Measurements from ENCODE around the gene NDUFS5. TPM values are rescaled to one million over a fixed set of nuclear protein-coding genes. Genes with fewer than 3 reads are reported as not detected.
"Not testable (repeated sequence)": the region's sequence is repeated elsewhere in the genome, so short reads cannot be mapped to it uniquely, and the experiment has no call there.

The NDUFS5 gene
- total and polyA plus RNA-seq, 3 donors from 2014 or later = 211 to 354 (median 298) TPM

DNA sequence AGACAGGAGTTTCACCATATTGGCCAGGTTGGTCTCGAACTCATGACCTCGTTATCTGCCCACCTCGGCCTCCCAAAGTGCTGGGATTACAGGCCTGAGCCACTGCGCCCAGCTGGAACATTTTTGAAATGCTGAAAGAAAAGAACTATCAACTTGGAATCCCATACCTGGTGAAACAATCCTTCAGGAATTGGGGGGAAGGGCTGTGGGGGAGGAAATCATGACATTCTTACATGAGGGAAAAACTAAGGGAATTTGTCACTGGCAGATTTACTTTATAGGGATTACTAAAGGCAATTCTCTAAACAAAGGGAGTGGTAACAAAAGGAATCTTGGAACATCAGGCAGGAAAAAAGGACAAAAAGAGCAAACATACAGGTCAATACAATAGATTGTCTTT, 25.8 kb downstream of the NDUFS5 start:
- no peaks in the 10 kb centered on the region for H3K36me3 ChIP-seq (ENCODE audit: low read depth, missing control alignments)
- intact Hi-C loops (cut with DNase I; ENCODE audit: low total_unique reads) = no loop called here
- no peaks in the 10 kb centered on the region for H3K9me3 ChIP-seq
- no peak overlapping the region for H3K27ac ChIP-seq
- WGBS, 2 donors = 93 to 96% methylated on average over 4 of the region's 4 CpGs
- H3K4me1 ChIP-seq = peaks cover 10% of the 10 kb centered on the region
- no peak for DNase-seq
- no peaks in the 10 kb centered on the region for H3K27me3 ChIP-seq
- H3K4me3 ChIP-seq = no peak overlapping the region
- no peak for TF ChIP-seq POLR2A (IDR thresholded peaks at IDR 0.05)
- TF ChIP-seq, protein P1, sequence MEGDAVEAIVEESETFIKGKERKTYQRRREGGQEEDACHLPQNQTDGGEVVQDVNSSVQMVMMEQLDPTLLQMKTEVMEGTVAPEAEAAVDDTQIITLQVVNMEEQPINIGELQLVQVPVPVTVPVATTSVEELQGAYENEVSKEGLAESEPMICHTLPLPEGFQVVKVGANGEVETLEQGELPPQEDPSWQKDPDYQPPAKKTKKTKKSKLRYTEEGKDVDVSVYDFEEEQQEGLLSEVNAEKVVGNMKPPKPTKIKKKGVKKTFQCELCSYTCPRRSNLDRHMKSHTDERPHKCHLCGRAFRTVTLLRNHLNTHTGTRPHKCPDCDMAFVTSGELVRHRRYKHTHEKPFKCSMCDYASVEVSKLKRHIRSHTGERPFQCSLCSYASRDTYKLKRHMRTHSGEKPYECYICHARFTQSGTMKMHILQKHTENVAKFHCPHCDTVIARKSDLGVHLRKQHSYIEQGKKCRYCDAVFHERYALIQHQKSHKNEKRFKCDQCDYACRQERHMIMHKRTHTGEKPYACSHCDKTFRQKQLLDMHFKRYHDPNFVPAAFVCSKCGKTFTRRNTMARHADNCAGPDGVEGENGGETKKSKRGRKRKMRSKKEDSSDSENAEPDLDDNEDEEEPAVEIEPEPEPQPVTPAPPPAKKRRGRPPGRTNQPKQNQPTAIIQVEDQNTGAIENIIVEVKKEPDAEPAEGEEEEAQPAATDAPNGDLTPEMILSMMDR (IDR thresholded peaks at IDR 0.05) = no peak

DNA sequence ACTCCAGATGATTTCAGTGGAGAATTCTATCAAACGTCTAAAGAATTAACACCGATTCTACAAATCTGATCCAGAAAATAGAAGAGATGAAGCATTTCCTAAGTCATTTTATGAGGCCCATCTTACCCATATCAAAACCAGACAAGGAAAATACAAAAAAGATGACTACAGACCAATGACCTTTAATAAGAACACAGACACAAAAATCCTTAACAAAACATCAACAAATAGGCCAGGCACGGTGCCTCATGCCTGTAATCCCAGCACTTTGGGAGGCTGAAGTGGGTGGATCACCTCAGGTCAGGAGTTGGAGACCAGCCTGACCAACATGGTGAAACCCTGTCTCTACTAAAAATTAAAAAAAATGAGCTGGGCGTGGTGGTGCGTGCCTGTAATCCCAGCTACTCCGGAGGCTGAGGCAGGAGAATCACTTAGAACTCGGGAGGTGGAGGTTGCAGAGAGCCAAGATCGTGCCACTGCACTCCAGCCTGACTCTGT, 29.1 kb downstream of the NDUFS5 start:
- H3K27me3 ChIP-seq; intact Hi-C loops (cut with DNase I; ENCODE audit: low total_unique reads); H3K4me3 ChIP-seq; H3K36me3 ChIP-seq (ENCODE audit: low read depth, missing control alignments); H3K4me1 ChIP-seq; H3K27ac ChIP-seq; H3K9me3 ChIP-seq; DNase-seq: not testable (repeated sequence)
- 84 to 87% methylated on average over 8 of the region's 8 CpGs for WGBS, 2 donors

DNA sequence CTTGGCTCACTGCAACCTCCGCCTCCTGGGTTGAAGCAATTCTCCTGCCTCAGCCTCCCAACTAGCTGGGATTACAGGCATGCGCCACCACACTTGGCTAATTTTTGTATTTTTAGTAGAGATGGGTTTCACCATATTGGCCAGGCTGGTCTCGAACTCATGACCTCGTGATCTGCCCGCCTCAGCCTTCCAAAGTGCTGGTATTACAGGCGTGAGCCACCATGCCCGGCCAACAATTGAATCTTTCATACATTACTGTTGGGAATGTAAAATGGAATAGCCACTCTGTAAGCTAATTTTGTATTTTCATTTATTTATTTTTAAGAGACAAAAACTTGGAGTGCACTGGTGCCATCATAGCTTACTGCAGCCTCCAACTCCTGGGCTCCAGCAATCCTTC, 35.4 kb downstream of the NDUFS5 start:
- H3K9me3 ChIP-seq; intact Hi-C loops (cut with DNase I; ENCODE audit: low total_unique reads); H3K27me3 ChIP-seq; H3K27ac ChIP-seq; H3K36me3 ChIP-seq (ENCODE audit: low read depth, missing control alignments); H3K4me3 ChIP-seq; DNase-seq; H3K4me1 ChIP-seq: not testable (repeated sequence)
- WGBS, 2 donors = 93 to 97% methylated on average over 7 of the region's 7 CpGs

DNA sequence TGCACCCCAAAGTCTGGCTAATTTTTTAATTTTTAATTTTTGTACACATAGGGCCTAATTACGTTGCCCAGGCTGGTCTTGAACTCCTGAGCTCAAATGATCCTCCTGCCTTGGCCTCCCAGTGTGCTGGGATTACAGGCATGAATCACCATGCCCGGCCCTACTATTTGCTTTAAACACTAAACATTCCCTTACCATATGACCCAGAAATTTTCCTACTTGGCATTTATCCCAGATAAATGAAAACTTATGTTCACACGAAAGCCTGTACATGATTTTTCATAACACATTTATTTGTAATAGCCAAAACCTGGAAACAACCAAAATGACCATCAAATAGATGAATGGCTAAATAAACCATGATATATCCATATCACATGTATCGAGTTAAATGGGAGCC, 35.8 kb downstream of the NDUFS5 start:
- intact Hi-C loops (cut with DNase I; ENCODE audit: low total_unique reads) = no loop called here
- no peak for TF ChIP-seq POLR2A (IDR thresholded peaks at IDR 0.05)
- TF ChIP-seq, protein P1 (IDR thresholded peaks at IDR 0.05) = no peak

DNA sequence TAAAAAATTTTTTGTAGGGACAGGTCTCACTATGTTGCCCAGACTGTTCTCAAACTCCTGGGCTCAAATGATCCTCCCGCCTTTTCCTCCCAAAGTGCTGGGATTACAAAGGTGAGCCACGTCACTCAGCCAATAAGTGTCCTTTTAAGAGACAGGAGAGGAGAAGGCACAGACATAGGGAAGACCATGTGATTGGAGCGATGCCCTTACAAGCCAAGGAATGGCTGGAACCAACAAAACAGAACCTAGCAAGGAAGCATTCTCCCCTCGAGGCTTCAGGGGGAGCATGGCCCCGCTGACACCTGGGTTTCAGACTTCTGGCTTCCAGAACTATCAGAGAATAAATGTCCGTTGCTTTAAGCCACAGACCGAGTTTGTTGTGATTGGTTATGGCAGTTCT, 37.0 kb downstream of the NDUFS5 start:
- DNase-seq = no peak

More for the DNA sequence above, 35.8 kb downstream of the NDUFS5 start:
- Histone ChIP-seq H3K4me1 (no peaks in the 10 kb centered on the region), H3K27me3 (no peaks in the 10 kb centered on the region), H3K27ac (no peak overlapping the region), H3K36me3 (ENCODE audit: low read depth, missing control alignments) (no peaks in the 10 kb centered on the region), H3K9me3 (no peaks in the 10 kb centered on the region), H3K4me3 (no peak overlapping the region)
- no peak for DNase-seq
- 91 to 93% methylated on average over 4 of the region's 4 CpGs for WGBS, 2 donors

DNA sequence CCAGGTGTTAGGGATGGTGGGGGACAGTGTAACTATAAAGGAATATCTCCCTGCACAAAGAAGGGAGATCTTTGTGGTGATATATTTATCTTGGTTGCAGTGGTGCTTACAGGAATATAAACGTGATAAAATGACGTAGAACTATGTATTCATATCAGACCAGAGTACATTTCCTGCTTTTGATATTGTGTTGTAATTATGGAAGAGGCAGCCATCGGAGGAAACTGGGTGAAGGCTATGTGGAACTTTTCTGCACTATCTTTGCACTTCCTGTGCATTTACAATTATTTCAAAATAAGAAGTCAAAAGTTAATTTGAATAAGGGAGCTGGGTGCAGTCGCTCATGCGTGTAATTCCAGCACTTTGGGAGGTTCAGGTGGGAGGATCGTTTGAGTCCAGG, 37.6 kb downstream of the NDUFS5 start:
- no peak for DNase-seq
- Histone ChIP-seq H3K36me3 (ENCODE audit: low read depth, missing control alignments) (no peaks in the 10 kb centered on the region), H3K27me3 (no peaks in the 10 kb centered on the region), H3K27ac (no peak overlapping the region), H3K4me1 (no peaks in the 10 kb centered on the region), H3K4me3 (no peak overlapping the region), H3K9me3 (no peaks in the 10 kb centered on the region)
- TF ChIP-seq POLR2A (IDR thresholded peaks at IDR 0.05) = no peak
- TF ChIP-seq, protein P1 (IDR thresholded peaks at IDR 0.05) = no peak
- intact Hi-C loops (cut with DNase I; ENCODE audit: low total_unique reads) = no loop called here
- WGBS, 2 donors = 64 to 73% methylated on average over 6 of the region's 6 CpGs

More for the DNA sequence above, 37.0 kb downstream of the NDUFS5 start:
- H3K9me3 ChIP-seq = no peaks in the 10 kb centered on the region
- no peak overlapping the region for H3K4me3 ChIP-seq
- H3K36me3 ChIP-seq (ENCODE audit: low read depth, missing control alignments) = no peaks in the 10 kb centered on the region
- H3K27ac ChIP-seq = no peak overlapping the region
- intact Hi-C loops (cut with DNase I; ENCODE audit: low total_unique reads) = no loop called here
- no peaks in the 10 kb centered on the region for H3K27me3 ChIP-seq
- WGBS, 2 donors = 78 to 86% methylated on average over 7 of the region's 7 CpGs
- no peak for TF ChIP-seq POLR2A (IDR thresholded peaks at IDR 0.05)
- TF ChIP-seq, protein P1 (IDR thresholded peaks at IDR 0.05) = no peak
- H3K4me1 ChIP-seq = no peaks in the 10 kb centered on the region
